Transverse colon (tissue), 4 donors: Measurements from ENCODE around the gene AGMO. TPM values are rescaled to one million over a fixed set of nuclear protein-coding genes. Genes with fewer than 3 reads are reported as not detected.

Experiments used
- DNase-seq: peaks from one replicate; pipeline ENCODE4 v3.0.0-alpha.2; 2019
- H3K27ac ChIP-seq, 4 donors: fragments of 200-600 bp; sonication (generic); 2 replicates each; pipeline ENCODE4 v1.5.1; 2016 to 2018; ENCODE audit warnings: inconsistent platforms in 4 of 4
- H3K27me3 ChIP-seq: fragments of 200-600 bp; sonication (generic); 2 replicates; pipeline ENCODE4 v1.5.1; 2017; ENCODE audit warnings: inconsistent platforms
- H3K36me3 ChIP-seq, 4 donors: fragments of 200-600 bp; sonication (generic); 2 replicates each; pipeline ENCODE4 v1.5.1; 2017 to 2019; ENCODE audit warnings: inconsistent platforms in 4 of 4
- H3K4me1 ChIP-seq, 4 donors: fragments of 200-600 bp; sonication (generic); 2 replicates each; pipeline ENCODE4 v1.5.1; 2017 to 2020; ENCODE audit warnings: inconsistent platforms in 4 of 4
- H3K4me3 ChIP-seq, 4 donors: fragments of 200-600 bp; sonication (generic); 1 replicate in 1 of 4; 2 replicates in 3 of 4; pipeline versions ENCODE4 v1.5.1 to v1.6.1; 2017 to 2019; ENCODE audit warnings: inconsistent platforms in 4 of 4
- H3K9me3 ChIP-seq, 2 donors: fragments of 200-600 bp; sonication (generic); 2 replicates each; pipeline ENCODE4 v1.5.1; 2017 to 2019; ENCODE audit warnings: inconsistent platforms in 2 of 2
- CTCF ChIP-seq, 5 experiments: fragments of 200-600 bp in 3 of 5; fragments of 450-650 bp in 2 of 5; sonication (generic) in 3 of 5; IDR thresholded peaks; 1 replicate in 2 of 5; 2 replicates in 3 of 5; pipeline ENCODE4 v1.5.1; 2016 to 2017; ENCODE audit warnings: antibody characterized with exemption in 5 of 5, inconsistent platforms in 3 of 5, mild to moderate bottlenecking in 2 of 5, moderate library complexity in 1 of 5
- EP300 ChIP-seq: sonication (generic); formaldehyde crosslinking; IDR thresholded peaks from one replicate; pipeline ENCODE4 v1.6.1; 2017; ENCODE audit warnings: antibody characterized with exemption, low read depth
- POLR2A ChIP-seq: fragments of 450-650 bp; IDR thresholded peaks from one replicate; pipeline ENCODE4 v1.6.1; 2016; ENCODE audit warnings: antibody characterized with exemption, mild to moderate bottlenecking, moderate library complexity
- POLR2AphosphoS5 ChIP-seq, 3 donors: sonication (generic); formaldehyde crosslinking; IDR thresholded peaks; one replicate each; pipeline ENCODE4 v1.6.1; 2016; ENCODE audit warnings: antibody characterized with exemption in 3 of 3
- WGBS, 2 donors: methylation state at CpG; one replicate each; pipeline ENCODE4 v1.1.5; 2018; ENCODE audit warnings: low coverage in 1 of 2; 5-methylcytosine and 5-hydroxymethylcytosine counted together
- in situ Hi-C, 4 donors: fragments of 200-750 bp; cut with MboI; loops; one replicate each; pipeline versions ENCODE4 v1.15.0 to v1.15.1; 2017; ENCODE audit warnings: low sequenced_read_pairs in 3 of 4, low pct_ligation_motif_present in 1 of 4, low pct_unique_long_range_greater_than_20kb in 1 of 4
- intact Hi-C: fragments of 100-400 bp; cut with DNase I; formaldehyde crosslinking; loops from one replicate; pipeline ENCODE4 v1.15.1; 2023; ENCODE audit warnings: low total_unique reads
- total RNA-seq, 4 donors: library from RNA; depleted of rRNA; stranded (reverse); fragments of >200 nt; gene quantifications; one replicate each; pipeline ENCODE4 v1.1.0, GENCODE V29; 2016

AGMO gene
- 1 to 10 TPM in 3 of 4 donors, not detected in 1; 1.5 to 5.7 (median 2.7) TPM for total RNA-seq

GRCh38 chr7:15561835-15562234 is at the start of gene AGMO:
Gene AGMO (minus strand): TSS chr7:15562015.
- no peaks in the 10 kb centered on the region for H3K9me3 ChIP-seq
- H3K27ac ChIP-seq = peak within 1 kb of the TSS; percentile 54 to 73 (median 64)
- peak; percentile 87 for DNase-seq
- no peaks in the 10 kb centered on the region for H3K36me3 ChIP-seq
- in situ Hi-C loops (no loop called here), intact Hi-C loops (no loop called here)
- peak within 1 kb of the TSS in 3 of 4 donors; percentile 6 to 40 (median 13) for H3K4me3 ChIP-seq
- H3K4me1 ChIP-seq = peaks cover 0 to 13% (median 8%) of the 10 kb centered on the region in 4 donors
- no peaks in the 10 kb centered on the region for H3K27me3 ChIP-seq
- WGBS, 2 donors = 31 to 44% methylated on average over 5 of the region's 5 CpGs
- TF ChIP-seq POLR2A = no peak
- peak in 1 of 5 experiments; percentile 15 for TF ChIP-seq CTCF (IDR thresholded peaks at IDR 0.05)
- no peak for TF ChIP-seq EP300
- peak in 1 of 3 donors; percentile 55 for TF ChIP-seq POLR2AphosphoS5 (IDR thresholded peaks at IDR 0.05)

- H3K36me3 ChIP-seq = no peaks in the 10 kb centered on the region
- intact Hi-C loops = no loop called here
- H3K27me3 ChIP-seq = no peaks in the 10 kb centered on the region
- DNase-seq = no peak
- in situ Hi-C loops = no loop called here
- H3K4me3 ChIP-seq = no peak overlapping the region
- no peaks in the 10 kb centered on the region for H3K4me1 ChIP-seq
- H3K9me3 ChIP-seq = no peaks in the 10 kb centered on the region
- TF ChIP-seq CTCF (IDR thresholded peaks at IDR 0.05) (no peak), POLR2AphosphoS5 (IDR thresholded peaks at IDR 0.05) (no peak), POLR2A (no peak), EP300 (no peak)
- WGBS, 2 donors = 77 to 84% methylated on average over 2 of the region's 2 CpGs
- no peak overlapping the region for H3K27ac ChIP-seq
Observed at GRCh38 chr7:15610503-15610902, 48.7 kb upstream of the AGMO start.

GRCh38 chr7:15609287-15609686 is 47.5 kb upstream of the AGMO start:
- WGBS, 2 donors = 80 to 85% methylated on average over 2 of the region's 2 CpGs
- no peaks in the 10 kb centered on the region for H3K4me1 ChIP-seq
- intact Hi-C loops (no loop called here), in situ Hi-C loops (no loop called here)
- H3K9me3 ChIP-seq = no peaks in the 10 kb centered on the region
- no peak overlapping the region for H3K27ac ChIP-seq
- no peaks in the 10 kb centered on the region for H3K27me3 ChIP-seq
- H3K36me3 ChIP-seq = no peaks in the 10 kb centered on the region
- H3K4me3 ChIP-seq = no peak overlapping the region
- DNase-seq = no peak
- TF ChIP-seq CTCF (IDR thresholded peaks at IDR 0.05) (no peak), EP300 (no peak), POLR2A (no peak), POLR2AphosphoS5 (IDR thresholded peaks at IDR 0.05) (no peak)

- Histone ChIP-seq H3K27me3 (no peaks in the 10 kb centered on the region), H3K27ac (no peak overlapping the region), H3K36me3 (no peaks in the 10 kb centered on the region), H3K4me1 (no peaks in the 10 kb centered on the region), H3K4me3 (no peak overlapping the region), H3K9me3 (no peaks in the 10 kb centered on the region)
- intact Hi-C loops = no loop called here
- WGBS, 2 donors = 69 to 75% methylated on average over 5 of the region's 5 CpGs
- DNase-seq = no peak
- TF ChIP-seq POLR2AphosphoS5 (IDR thresholded peaks at IDR 0.05) = no peak
- no peak for TF ChIP-seq POLR2A
- no peak for TF ChIP-seq CTCF (IDR thresholded peaks at IDR 0.05)
- no peak for TF ChIP-seq EP300
- in situ Hi-C loops = no loop called here
Observed at GRCh38 chr7:15607529-15608210, 45.9 kb upstream of the AGMO start.
